ENCODE data around the gene TREH.

TREH gene

DNA sequence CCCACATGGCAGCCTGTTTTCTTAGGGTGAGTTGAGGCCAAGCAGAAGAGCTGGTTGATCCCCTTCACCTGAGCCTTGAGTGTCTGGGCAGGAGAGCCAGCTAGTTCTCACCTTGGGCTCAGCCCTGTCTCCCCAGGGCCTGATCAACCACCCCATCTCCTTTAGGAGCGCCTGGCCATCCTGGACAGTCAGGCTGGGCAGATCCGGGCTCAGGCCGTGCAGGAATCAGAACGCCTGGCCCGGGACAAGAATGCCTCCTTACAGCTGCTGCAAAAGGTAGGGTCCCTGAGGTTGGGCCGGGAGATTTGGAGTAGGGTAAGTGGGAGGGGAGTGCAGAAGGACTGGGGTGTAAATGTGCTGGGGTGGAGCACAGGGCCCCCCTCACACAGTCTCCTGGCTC is 40.7 kb downstream of the TREH start:
- no peak for DNase-seq (ENCODE audit: extremely low spot score)
- TF ChIP-seq HDGF (IDR thresholded peaks at IDR 0.05; ENCODE audit: borderline replicate concordance) (no peak), FOXK2 (IDR thresholded peaks at IDR 0.05) (no peak), NFRKB (IDR thresholded peaks at IDR 0.05) (no peak), L3MBTL2 (conservative IDR thresholded peaks at IDR 0.05) (no peak), ELF4 (IDR thresholded peaks at IDR 0.05) (no peak), LEF1 (IDR thresholded peaks at IDR 0.05; ENCODE audit: borderline replicate concordance) (no peak), CTBP1 (IDR thresholded peaks at IDR 0.05; ENCODE audit: borderline replicate concordance) (no peak), TARDBP (IDR thresholded peaks at IDR 0.05) (no peak)
- POLR2A ChIA-PET, result no interaction called here
- CTCF ChIA-PET, result no interaction called here

DNA sequence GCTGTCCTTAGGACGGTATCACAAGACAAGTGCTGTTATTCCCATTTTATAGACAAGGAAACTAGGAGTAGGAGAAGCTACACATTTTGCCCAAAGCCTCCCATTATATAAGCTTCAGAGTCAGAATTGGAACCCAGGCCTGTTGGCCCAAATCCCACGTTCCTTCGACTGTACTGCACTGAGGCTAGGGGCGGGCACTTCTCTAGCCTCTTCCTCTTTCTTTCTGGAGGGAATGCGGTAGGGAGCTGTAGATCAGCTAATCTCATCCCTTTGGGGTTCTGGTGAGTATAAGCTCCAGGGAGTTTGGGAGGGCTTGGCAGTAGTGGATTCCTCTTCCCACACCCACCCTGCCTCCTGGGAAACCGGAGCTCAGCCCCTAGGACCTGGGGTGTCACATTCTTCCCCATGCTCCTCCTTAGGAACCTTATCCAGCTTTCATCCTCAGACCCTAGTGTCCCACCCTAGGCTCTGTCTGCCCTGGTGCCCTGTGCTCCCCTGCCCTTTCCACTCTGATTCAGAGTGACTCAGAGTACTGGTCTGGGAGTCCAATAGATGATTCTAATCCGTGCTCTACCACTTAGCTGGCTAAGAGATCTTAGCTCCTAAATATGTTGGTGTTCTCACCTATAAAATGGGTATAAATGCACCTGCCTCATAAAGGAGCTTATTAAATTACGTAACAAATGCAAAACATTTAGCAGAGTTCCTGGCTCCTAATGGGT is 42.7 kb downstream of the TREH start:
- DNase-seq (ENCODE audit: extremely low spot score), result no peak
- ChIA-PET CTCF (interaction anchor here (0.6 to 1.2 kb wide), 2 partner anchors 18 to 28 kb away, joined by 4 read pairs; no protein-coding TSS in a partner anchor), POLR2A (interaction anchor here (0.8 to 3.2 kb wide), 3 partner anchors 14 to 154 kb away, joined by 3 to 31 read pairs (median 9); partner anchors contain the start of genes ARCN1 and DDX6)
- TF ChIP-seq BHLHE40 (IDR thresholded peaks at IDR 0.05; ENCODE audit: borderline replicate concordance), result no peak

DNA sequence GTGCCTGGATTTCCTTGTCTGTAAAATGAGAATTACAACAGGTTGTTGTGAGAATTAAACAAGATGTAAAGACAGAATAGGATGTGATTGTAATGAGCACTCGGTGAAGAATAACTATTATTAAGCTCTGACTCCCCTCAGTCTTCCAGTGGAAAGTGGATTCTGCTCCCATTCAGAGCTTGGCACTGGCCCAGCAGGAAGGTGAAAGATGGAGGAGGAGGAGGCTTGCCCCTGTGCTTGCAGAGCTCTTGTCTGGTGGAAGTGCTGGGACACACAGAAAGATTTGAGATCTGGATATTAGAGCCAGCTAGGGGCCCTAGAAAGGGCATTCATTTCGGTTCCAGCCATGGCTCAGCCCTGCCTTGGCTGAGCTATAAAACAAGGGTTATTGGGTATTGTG is 43.8 kb downstream of the TREH start:
- DNase-seq (ENCODE audit: extremely low spot score), result no peak
- POLR2A ChIA-PET, result interaction anchor here (0.9 to 3.2 kb wide), 8 partner anchors 7 to 63 kb away, joined by 3 to 31 read pairs (median 4); partner anchors contain the start of gene ARCN1
- TF ChIP-seq L3MBTL2 (conservative IDR thresholded peaks at IDR 0.05), result no peak
- TF ChIP-seq ARNT (IDR thresholded peaks at IDR 0.05), result no peak
- TF ChIP-seq HDGF (IDR thresholded peaks at IDR 0.05; ENCODE audit: borderline replicate concordance), result no peak
- TF ChIP-seq SUZ12 (IDR thresholded peaks at IDR 0.05), result no peak
- TF ChIP-seq FOXM1 (IDR thresholded peaks at IDR 0.05; ENCODE audit: borderline replicate concordance), result no peak
- TF ChIP-seq LEF1 (IDR thresholded peaks at IDR 0.05; ENCODE audit: borderline replicate concordance), result no peak
- TF ChIP-seq CTBP1 (IDR thresholded peaks at IDR 0.05; ENCODE audit: borderline replicate concordance), result no peak
- no peak for TF ChIP-seq FOXA1 (IDR thresholded peaks at IDR 0.05)
- TF ChIP-seq, protein P1, sequence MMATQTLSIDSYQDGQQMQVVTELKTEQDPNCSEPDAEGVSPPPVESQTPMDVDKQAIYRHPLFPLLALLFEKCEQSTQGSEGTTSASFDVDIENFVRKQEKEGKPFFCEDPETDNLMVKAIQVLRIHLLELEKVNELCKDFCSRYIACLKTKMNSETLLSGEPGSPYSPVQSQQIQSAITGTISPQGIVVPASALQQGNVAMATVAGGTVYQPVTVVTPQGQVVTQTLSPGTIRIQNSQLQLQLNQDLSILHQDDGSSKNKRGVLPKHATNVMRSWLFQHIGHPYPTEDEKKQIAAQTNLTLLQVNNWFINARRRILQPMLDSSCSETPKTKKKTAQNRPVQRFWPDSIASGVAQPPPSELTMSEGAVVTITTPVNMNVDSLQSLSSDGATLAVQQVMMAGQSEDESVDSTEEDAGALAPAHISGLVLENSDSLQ (IDR thresholded peaks at IDR 0.05), result no peak
- TF ChIP-seq BHLHE40 (IDR thresholded peaks at IDR 0.05; ENCODE audit: borderline replicate concordance), result no peak
- no peak for TF ChIP-seq NFRKB (IDR thresholded peaks at IDR 0.05)
- no peak for TF ChIP-seq FOXK2 (IDR thresholded peaks at IDR 0.05)
- TF ChIP-seq TARDBP (IDR thresholded peaks at IDR 0.05), result no peak
- no peak for TF ChIP-seq SP1 (IDR thresholded peaks at IDR 0.05)
- no peak for TF ChIP-seq ZNF384 (IDR thresholded peaks at IDR 0.05)
- TF ChIP-seq ELF4 (IDR thresholded peaks at IDR 0.05), result no peak
- CTCF ChIA-PET, result interaction anchor here (0.5 kb wide), 1 partner anchor 54 kb away, joined by 3 read pairs; no protein-coding TSS in a partner anchor

DNA sequence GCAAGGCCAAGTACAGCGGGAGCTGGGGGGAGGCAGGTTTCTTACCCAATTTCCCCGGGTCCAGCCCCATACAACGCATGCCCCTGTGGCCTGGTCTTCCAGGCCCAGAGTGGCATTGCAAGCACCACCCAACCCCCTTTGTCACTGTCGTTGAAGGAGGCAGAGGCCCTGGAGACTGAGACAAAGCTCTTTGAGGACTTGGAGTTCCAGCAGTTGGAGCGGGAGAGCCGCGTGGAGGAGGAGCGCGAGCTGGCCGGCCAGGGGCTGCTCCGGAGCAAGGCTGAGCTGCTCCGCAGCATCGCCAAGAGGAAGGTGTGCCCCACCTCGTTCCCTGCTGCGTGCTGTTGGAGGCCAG is 44.2 kb downstream of the TREH start:
- POLR2A ChIA-PET, result interaction anchor here (0.9 to 3.2 kb wide), 10 partner anchors 8 to 63 kb away, joined by 3 to 31 read pairs (median 4); partner anchors contain the start of gene ARCN1
- CTCF ChIA-PET, result interaction anchor here (0.5 to 0.6 kb wide), 2 partner anchors 37 to 55 kb away, joined by 3 read pairs; no protein-coding TSS in a partner anchor
- TF ChIP-seq TARDBP (IDR thresholded peaks at IDR 0.05) (no peak), CTBP1 (IDR thresholded peaks at IDR 0.05; ENCODE audit: borderline replicate concordance) (no peak), LEF1 (IDR thresholded peaks at IDR 0.05; ENCODE audit: borderline replicate concordance) (no peak), L3MBTL2 (conservative IDR thresholded peaks at IDR 0.05) (peak; percentile 54), HDGF (IDR thresholded peaks at IDR 0.05; ENCODE audit: borderline replicate concordance) (no peak)
- peak; percentile 36 for DNase-seq (ENCODE audit: extremely low spot score)

DNA sequence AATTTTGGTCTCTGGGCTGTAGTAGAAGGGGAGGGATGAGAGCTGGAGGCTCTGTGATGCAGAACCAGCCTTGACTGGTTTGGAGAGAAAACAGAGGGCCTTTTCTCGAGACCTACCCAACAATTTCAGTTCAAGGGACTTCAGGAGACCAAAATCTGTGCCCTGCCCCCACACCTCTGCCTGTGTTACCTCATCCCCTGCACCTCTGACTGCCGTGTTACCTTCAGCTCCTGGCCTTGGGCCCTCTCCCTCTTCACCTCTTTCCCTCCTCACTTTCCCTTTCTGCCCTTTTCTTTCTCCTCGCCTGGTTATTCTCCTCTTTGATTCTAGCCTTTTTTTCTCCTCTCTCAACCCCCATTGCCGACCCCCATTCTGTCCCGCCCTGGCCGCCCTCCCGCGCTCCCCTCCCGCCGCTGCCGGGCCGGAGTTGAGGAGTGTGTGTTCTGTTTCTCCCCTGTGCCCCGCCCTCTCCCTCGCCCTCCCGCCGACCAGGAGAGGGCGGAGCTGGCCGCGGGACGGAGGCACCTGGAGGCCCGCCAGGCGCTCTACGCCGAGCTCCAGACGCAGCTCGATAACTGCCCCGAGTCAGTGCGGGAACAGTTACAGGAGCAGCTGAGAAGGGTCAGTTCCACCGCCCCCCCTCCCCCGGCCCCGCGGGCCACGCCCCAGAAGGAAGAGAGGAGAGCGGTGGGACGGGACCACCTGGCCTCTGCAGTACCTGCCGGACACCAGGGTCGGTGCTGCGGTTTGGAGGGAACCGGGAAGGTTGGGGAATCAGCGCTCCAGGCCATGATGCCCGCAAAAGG is 44.8 kb downstream of the TREH start:
- ChIA-PET CTCF (interaction anchor here (0.5 to 0.6 kb wide), 2 partner anchors 9 to 38 kb away, joined by 3 to 4 read pairs; no protein-coding TSS in a partner anchor), POLR2A (interaction anchor here (0.9 to 3.2 kb wide), 10 partner anchors 8 to 62 kb away, joined by 3 to 31 read pairs (median 4); partner anchors contain the start of genes ARCN1 and PHLDB1)
- TF ChIP-seq TARDBP (IDR thresholded peaks at IDR 0.05), result no peak
- TF ChIP-seq FOXM1 (IDR thresholded peaks at IDR 0.05; ENCODE audit: borderline replicate concordance), result no peak
- no peak for TF ChIP-seq CTBP1 (IDR thresholded peaks at IDR 0.05; ENCODE audit: borderline replicate concordance)
- no peak for TF ChIP-seq SP1 (IDR thresholded peaks at IDR 0.05)
- TF ChIP-seq FOXK2 (IDR thresholded peaks at IDR 0.05), result no peak
- TF ChIP-seq NFRKB (IDR thresholded peaks at IDR 0.05), result no peak
- TF ChIP-seq ZNF384 (IDR thresholded peaks at IDR 0.05), result no peak
- TF ChIP-seq ARNT (IDR thresholded peaks at IDR 0.05), result no peak
- no peak for TF ChIP-seq BHLHE40 (IDR thresholded peaks at IDR 0.05; ENCODE audit: borderline replicate concordance)
- peak; percentile 87 for DNase-seq (ENCODE audit: extremely low spot score)

DNA sequence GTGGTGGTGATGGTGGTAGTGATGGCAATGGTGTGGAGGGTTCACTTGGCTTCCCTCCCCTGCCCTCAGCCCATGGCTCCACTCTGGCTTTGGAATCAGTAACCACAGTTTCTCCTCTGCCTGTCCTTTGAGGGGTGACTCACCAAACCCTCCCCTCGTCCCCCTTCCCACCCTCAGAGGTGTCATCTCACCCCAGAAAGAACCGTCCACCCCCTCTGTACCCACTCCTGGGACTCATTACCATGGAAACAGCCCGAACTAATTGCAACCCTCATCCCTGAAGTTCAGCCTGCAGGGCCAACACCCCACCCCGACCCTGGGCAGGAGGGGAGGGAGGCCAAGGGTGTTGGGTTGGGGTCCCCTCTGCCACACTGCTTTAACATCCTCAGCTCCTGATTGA is 45.5 kb downstream of the TREH start:
- DNase-seq (ENCODE audit: extremely low spot score), result no peak
- POLR2A ChIA-PET, result interaction anchor here (1.2 to 3.2 kb wide), 3 partner anchors 12 to 27 kb away, joined by 4 to 31 read pairs (median 6); partner anchors contain the start of gene PHLDB1
- CTCF ChIA-PET, result interaction anchor here (0.5 kb wide), 1 partner anchor 8 kb away, joined by 4 read pairs; no protein-coding TSS in a partner anchor
- TF ChIP-seq ARNT (IDR thresholded peaks at IDR 0.05) (no peak), TARDBP (IDR thresholded peaks at IDR 0.05) (no peak), HDGF (IDR thresholded peaks at IDR 0.05; ENCODE audit: borderline replicate concordance) (no peak), ZNF384 (IDR thresholded peaks at IDR 0.05) (no peak), NFRKB (IDR thresholded peaks at IDR 0.05) (no peak)
- TF ChIP-seq, protein P1 (IDR thresholded peaks at IDR 0.05), result no peak

Measured in HEK293T (cell line).